Measurements from ENCODE around the gene LRMDA. TPM values are rescaled to one million over a fixed set of nuclear protein-coding genes. Genes with fewer than 3 reads are reported as not detected.

Gene LRMDA
- total RNA-seq, 4 donors from 2014 or later: 2.2 to 7.8 (median 4.5) TPM

DNA sequence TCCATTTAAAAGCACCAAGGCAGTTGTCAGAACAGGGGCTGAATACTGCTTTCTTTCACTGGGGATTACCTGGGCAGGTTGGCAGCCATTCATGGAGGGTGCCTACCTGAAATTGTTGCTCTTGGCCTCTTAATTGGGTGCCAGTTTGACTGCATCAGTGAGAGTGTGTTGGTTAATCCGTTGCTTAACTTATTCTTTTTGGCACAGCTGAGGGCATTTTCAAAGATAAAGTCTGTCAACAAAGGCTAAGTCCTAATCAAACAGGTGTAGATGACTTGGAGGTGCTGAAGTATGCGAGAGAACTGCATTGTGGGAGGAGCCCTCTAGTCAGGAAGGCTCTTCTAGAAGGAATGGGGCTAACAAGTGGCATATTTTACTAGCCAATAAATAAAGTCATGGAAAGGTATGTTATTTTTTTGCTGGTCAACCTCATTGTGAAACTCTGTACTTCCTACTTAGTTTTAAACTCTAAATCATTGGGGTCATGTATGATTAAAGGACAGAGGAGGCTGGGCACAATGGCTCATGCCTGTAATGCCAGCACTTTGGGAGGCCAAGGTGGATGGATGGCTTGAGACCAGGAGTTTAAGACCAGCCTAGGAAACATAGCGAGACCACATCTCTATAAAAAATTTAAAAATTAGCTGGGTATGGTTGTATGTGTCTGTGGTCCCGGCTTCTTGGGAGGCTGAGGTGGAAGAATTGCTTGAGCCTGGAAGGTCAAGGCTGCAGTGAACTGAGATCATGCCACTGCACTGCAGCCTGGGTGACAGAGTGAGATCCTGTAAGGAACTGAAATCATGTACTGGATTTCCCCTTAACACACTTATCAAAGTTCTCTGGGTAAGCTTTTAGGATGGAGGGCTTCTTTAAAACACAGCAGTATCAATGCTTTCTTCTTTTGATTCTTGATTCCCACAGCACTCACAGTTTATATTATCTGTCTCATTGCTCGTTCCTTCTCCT, 134.1 kb downstream of the LRMDA start:
- peaks cover 0 to 3% of the 10 kb centered on the region in 2 donors for H3K9me3 ChIP-seq
- in situ Hi-C loops (cut with MboI; ENCODE audit: low pct_ligation_motif_present in 1 of 4, low pct_unique_long_range_greater_than_20kb in 1 of 4, low sequenced_read_pairs in 3 of 4): no loop called here
- intact Hi-C loops (cut with DNase I; ENCODE audit: low total_unique reads): no loop called here
- H3K27me3 ChIP-seq: no peaks in the 10 kb centered on the region
- DNase-seq: no peak
- no peak overlapping the region for H3K27ac ChIP-seq
- TF ChIP-seq EP300 (IDR thresholded peaks at IDR 0.05; ENCODE audit: low read depth) (no peak), POLR2AphosphoS5 (IDR thresholded peaks at IDR 0.05) (no peak)
- WGBS, 2 donors (ENCODE audit: low coverage in 1 of 2): 76 to 77% methylated on average over 3 to 5 of the region's 5 CpGs
- H3K4me3 ChIP-seq: no peak overlapping the region
- H3K4me1 ChIP-seq: peaks cover 0 to 4% (median 2%) of the 10 kb centered on the region in 4 donors
- H3K36me3 ChIP-seq: no peaks in the 10 kb centered on the region

DNA sequence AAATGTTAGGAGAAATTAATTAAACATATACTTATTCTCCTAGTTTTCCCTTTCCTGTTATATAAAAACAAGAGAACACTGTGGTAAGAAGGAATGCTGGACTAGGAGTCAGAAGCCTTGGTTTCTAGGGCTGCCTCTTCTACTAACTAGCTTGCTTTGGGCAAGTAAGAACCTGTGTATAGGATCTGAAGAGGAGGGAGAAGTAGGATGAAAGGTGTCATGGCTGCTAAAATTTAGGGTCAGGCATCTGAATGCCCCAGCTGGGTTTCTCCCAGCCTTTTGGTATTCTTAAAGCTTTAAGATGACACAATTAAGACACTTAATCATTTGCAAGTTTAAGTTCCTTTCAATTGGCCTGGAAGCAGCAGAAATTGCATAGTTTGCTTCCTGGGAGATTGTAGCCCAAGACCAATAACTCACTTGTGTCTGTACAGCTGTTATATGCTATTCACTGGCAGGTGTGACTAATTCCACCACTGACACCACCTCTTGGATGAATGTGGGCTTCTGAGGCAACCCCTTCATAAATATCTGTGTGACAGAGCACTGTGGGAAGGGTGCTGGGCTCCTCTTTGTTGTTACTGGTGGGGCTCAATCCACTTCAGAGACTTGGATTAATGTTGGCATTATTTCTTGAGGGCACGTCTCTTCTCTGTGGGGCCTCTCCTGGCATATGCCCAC, 137.2 kb downstream of the LRMDA start:
- in situ Hi-C loops (cut with MboI; ENCODE audit: low pct_ligation_motif_present in 1 of 4, low pct_unique_long_range_greater_than_20kb in 1 of 4, low sequenced_read_pairs in 3 of 4): no loop called here
- Histone ChIP-seq H3K4me3 (no peak overlapping the region), H3K4me1 (peaks cover 0 to 4% (median 2%) of the 10 kb centered on the region in 4 donors), H3K27me3 (no peaks in the 10 kb centered on the region), H3K9me3 (peaks cover 21 to 25% of the 10 kb centered on the region in 2 donors), H3K27ac (no peak overlapping the region), H3K36me3 (no peaks in the 10 kb centered on the region)
- TF ChIP-seq, protein P1, sequence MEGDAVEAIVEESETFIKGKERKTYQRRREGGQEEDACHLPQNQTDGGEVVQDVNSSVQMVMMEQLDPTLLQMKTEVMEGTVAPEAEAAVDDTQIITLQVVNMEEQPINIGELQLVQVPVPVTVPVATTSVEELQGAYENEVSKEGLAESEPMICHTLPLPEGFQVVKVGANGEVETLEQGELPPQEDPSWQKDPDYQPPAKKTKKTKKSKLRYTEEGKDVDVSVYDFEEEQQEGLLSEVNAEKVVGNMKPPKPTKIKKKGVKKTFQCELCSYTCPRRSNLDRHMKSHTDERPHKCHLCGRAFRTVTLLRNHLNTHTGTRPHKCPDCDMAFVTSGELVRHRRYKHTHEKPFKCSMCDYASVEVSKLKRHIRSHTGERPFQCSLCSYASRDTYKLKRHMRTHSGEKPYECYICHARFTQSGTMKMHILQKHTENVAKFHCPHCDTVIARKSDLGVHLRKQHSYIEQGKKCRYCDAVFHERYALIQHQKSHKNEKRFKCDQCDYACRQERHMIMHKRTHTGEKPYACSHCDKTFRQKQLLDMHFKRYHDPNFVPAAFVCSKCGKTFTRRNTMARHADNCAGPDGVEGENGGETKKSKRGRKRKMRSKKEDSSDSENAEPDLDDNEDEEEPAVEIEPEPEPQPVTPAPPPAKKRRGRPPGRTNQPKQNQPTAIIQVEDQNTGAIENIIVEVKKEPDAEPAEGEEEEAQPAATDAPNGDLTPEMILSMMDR (IDR thresholded peaks at IDR 0.05): no peak
- TF ChIP-seq POLR2AphosphoS5 (IDR thresholded peaks at IDR 0.05): no peak
- no peak for DNase-seq
- intact Hi-C loops (cut with DNase I; ENCODE audit: low total_unique reads): no loop called here
- WGBS, 2 donors (ENCODE audit: low coverage in 1 of 2): 55% methylated on average over 1 of the region's 1 CpG; no CpG with 5 or more reads in 1 of the 2 donors

DNA sequence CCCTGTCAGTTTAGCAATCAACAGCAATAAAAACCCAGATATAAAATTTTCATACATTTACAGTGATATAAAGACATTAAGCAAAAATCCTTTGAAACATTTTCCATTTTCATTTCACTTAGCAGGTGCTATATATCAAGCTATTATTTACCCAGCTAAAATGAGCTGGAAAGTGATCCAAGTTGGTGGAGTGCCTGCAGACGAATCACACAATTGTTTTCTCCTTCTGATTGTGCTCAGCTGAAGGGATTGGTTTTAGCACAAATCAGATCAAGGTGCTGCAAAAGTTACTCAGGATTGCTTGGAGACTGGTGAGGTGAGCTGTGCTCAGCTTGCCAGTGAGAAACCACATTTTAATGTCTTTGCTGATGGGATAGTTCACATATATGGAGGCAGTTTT, 138.1 kb downstream of the LRMDA start:
- in situ Hi-C loops (cut with MboI; ENCODE audit: low pct_ligation_motif_present in 1 of 4, low pct_unique_long_range_greater_than_20kb in 1 of 4, low sequenced_read_pairs in 3 of 4) (no loop called here), intact Hi-C loops (cut with DNase I; ENCODE audit: low total_unique reads) (no loop called here)
- Histone ChIP-seq H3K36me3 (no peaks in the 10 kb centered on the region), H3K9me3 (peaks cover 22 to 26% of the 10 kb centered on the region in 2 donors), H3K4me3 (no peak overlapping the region), H3K4me1 (peaks cover 0 to 4% (median 2%) of the 10 kb centered on the region in 4 donors), H3K27me3 (no peaks in the 10 kb centered on the region), H3K27ac (no peak overlapping the region)
- DNase-seq: no peak
- WGBS, 2 donors (ENCODE audit: low coverage in 1 of 2): 10% methylated on average over 1 of the region's 1 CpG; no CpG with 5 or more reads in 1 of the 2 donors
- TF ChIP-seq EP300 (IDR thresholded peaks at IDR 0.05; ENCODE audit: low read depth) (no peak), POLR2AphosphoS5 (IDR thresholded peaks at IDR 0.05) (no peak), POLR2A (IDR thresholded peaks at IDR 0.05) (no peak)
- TF ChIP-seq, protein P1 (IDR thresholded peaks at IDR 0.05): no peak

DNA sequence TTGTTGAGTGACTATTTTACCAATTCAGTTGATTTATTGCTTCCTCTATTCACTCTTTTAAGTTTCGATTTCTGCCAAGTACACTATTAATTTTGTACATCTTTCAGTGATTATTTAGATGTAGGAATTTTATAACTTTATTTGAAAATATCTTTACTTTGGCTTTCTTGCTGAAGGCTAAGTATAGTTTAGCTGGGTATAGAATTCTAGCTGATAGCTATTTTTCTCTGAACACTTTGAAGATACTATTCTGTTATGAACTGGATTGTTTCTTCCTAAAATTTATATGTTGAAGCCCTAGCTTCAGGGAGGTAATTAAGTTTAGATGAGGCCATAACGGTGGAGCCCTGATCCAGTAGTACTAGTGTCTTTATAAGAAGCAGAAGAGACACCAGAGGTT, 141.1 kb downstream of the LRMDA start:
- Histone ChIP-seq H3K27ac (no peak overlapping the region), H3K36me3 (no peaks in the 10 kb centered on the region), H3K9me3 (peaks cover 22 to 26% of the 10 kb centered on the region in 2 donors), H3K4me1 (peaks cover 0 to 4% (median 2%) of the 10 kb centered on the region in 4 donors), H3K4me3 (no peak overlapping the region), H3K27me3 (no peaks in the 10 kb centered on the region)
- 90% methylated on average over 2 of the region's 2 CpGs for WGBS, 2 donors (ENCODE audit: low coverage in 1 of 2)
- DNase-seq: no peak
- in situ Hi-C loops (cut with MboI; ENCODE audit: low pct_ligation_motif_present in 1 of 4, low pct_unique_long_range_greater_than_20kb in 1 of 4, low sequenced_read_pairs in 3 of 4) (no loop called here), intact Hi-C loops (cut with DNase I; ENCODE audit: low total_unique reads) (no loop called here)
- no peak for TF ChIP-seq EP300 (IDR thresholded peaks at IDR 0.05; ENCODE audit: low read depth)
- TF ChIP-seq, protein P1 (IDR thresholded peaks at IDR 0.05): no peak
- no peak for TF ChIP-seq POLR2A (IDR thresholded peaks at IDR 0.05)
- TF ChIP-seq POLR2AphosphoS5 (IDR thresholded peaks at IDR 0.05): no peak

Data from transverse colon (tissue), 4 donors.